ENCODE data around the gene SHMT1. TPM values are rescaled to one million over a fixed set of nuclear protein-coding genes. Genes with fewer than 3 reads are reported as not detected.

Gene SHMT1
- total and polyA plus RNA-seq, 2 donors from 2014 or later: 162 to 241 TPM

- FAIRE-seq (no peak), DNase-seq (peak in 1 of 5 donors; percentile 15)
- no peaks in the 10 kb centered on the region for H3K4me1 ChIP-seq (ENCODE audit: control insufficient read depth in 2 of 3, insufficient read depth in 2 of 3, low read depth in 1 of 3, low read length in 3 of 3)
- no peaks in the 10 kb centered on the region for H3K27me3 ChIP-seq (ENCODE audit: control insufficient read depth, insufficient read depth, low read length)
- TF ChIP-seq CTCF (IDR thresholded peaks at IDR 0.05; ENCODE audit: borderline replicate concordance, extremely low read depth, insufficient read depth): no peak
- H3K36me3 ChIP-seq (ENCODE audit: control insufficient read depth in 2 of 3, insufficient read depth in 3 of 3, low read length in 3 of 3): peaks cover 9 to 33% (median 19%) of the 10 kb centered on the region in 3 donors
- intact Hi-C loops (cut with DNase I): no loop called here
- H3K9ac ChIP-seq (ENCODE audit: low read length in 3 of 3): no peak overlapping the region
- no peak overlapping the region for H3K4me3 ChIP-seq (ENCODE audit: low read length in 3 of 3)
- no peaks in the 10 kb centered on the region for H3K9me3 ChIP-seq (ENCODE audit: control insufficient read depth in 2 of 3, insufficient read depth in 1 of 3, low read length in 3 of 3)
- no peak overlapping the region for H3K27ac ChIP-seq (ENCODE audit: low read depth in 2 of 2, low read length in 2 of 2)
Observed at GRCh38 chr17:18291718-18292540, 71.4 kb downstream of the SHMT1 start.

- FAIRE-seq: no peak
Observed at GRCh38 chr17:18285296-18285695, 78.1 kb downstream of the SHMT1 start.

GRCh38 chr17:18281788-18282187 is 81.6 kb downstream of the SHMT1 start:
- Histone ChIP-seq H3K27me3 (ENCODE audit: control insufficient read depth, insufficient read depth, low read length) (no peaks in the 10 kb centered on the region), H3K36me3 (ENCODE audit: control insufficient read depth in 2 of 3, insufficient read depth in 3 of 3, low read length in 3 of 3) (peaks cover 5 to 51% (median 39%) of the 10 kb centered on the region in 3 donors), H3K4me1 (ENCODE audit: control insufficient read depth in 2 of 3, insufficient read depth in 2 of 3, low read depth in 1 of 3, low read length in 3 of 3) (no peaks in the 10 kb centered on the region), H3K4me3 (ENCODE audit: low read length in 3 of 3) (no peak overlapping the region), H3K9ac (ENCODE audit: low read length in 3 of 3) (no peak overlapping the region), H3K27ac (ENCODE audit: low read depth in 2 of 2, low read length in 2 of 2) (no peak overlapping the region), H3K9me3 (ENCODE audit: control insufficient read depth in 2 of 3, insufficient read depth in 1 of 3, low read length in 3 of 3) (no peaks in the 10 kb centered on the region)
- no peak for DNase-seq
- intact Hi-C loops (cut with DNase I): no loop called here
- TF ChIP-seq CTCF (IDR thresholded peaks at IDR 0.05; ENCODE audit: borderline replicate concordance, extremely low read depth, insufficient read depth): no peak
- no peak for FAIRE-seq

More at GRCh38 chr17:18285296-18285695, 78.1 kb downstream of the SHMT1 start:
- H3K9me3 ChIP-seq (ENCODE audit: control insufficient read depth in 2 of 3, insufficient read depth in 1 of 3, low read length in 3 of 3): no peaks in the 10 kb centered on the region
- no peak overlapping the region for H3K9ac ChIP-seq (ENCODE audit: low read length in 3 of 3)
- no peaks in the 10 kb centered on the region for H3K4me1 ChIP-seq (ENCODE audit: control insufficient read depth in 2 of 3, insufficient read depth in 2 of 3, low read depth in 1 of 3, low read length in 3 of 3)
- no peak for TF ChIP-seq CTCF (IDR thresholded peaks at IDR 0.05; ENCODE audit: borderline replicate concordance, extremely low read depth, insufficient read depth)
- intact Hi-C loops (cut with DNase I): no loop called here
- H3K27me3 ChIP-seq (ENCODE audit: control insufficient read depth, insufficient read depth, low read length): no peaks in the 10 kb centered on the region
- H3K36me3 ChIP-seq (ENCODE audit: control insufficient read depth in 2 of 3, insufficient read depth in 3 of 3, low read length in 3 of 3): peaks cover 4 to 49% (median 38%) of the 10 kb centered on the region in 3 donors
- DNase-seq: peak in 1 of 5 donors; percentile 51
- no peak overlapping the region for H3K4me3 ChIP-seq (ENCODE audit: low read length in 3 of 3)
- no peak overlapping the region for H3K27ac ChIP-seq (ENCODE audit: low read depth in 2 of 2, low read length in 2 of 2)

Data from kidney (tissue), 14 donors.